HFFc6 (cell line): ENCODE data around the gene NUF2. TPM values are rescaled to one million over a fixed set of nuclear protein-coding genes. Genes with fewer than 3 reads are reported as not detected.
"Not testable (repeated sequence)": the region's sequence is repeated elsewhere in the genome, so short reads cannot be mapped to it uniquely, and the experiment has no call there.

ENCODE experiments used
- DNase-seq: peaks from one replicate; pipeline ENCODE4 v3.0.0-alpha.2; 2018
- H3K27ac Mint-ChIP-seq: 2 replicates; pipeline ENCODE4 v1.8.0; 2020; ENCODE audit warnings: mild to moderate bottlenecking, mixed read lengths
- H3K27me3 Mint-ChIP-seq: 2 replicates; pipeline ENCODE4 v1.8.0; 2021; ENCODE audit warnings: mild to moderate bottlenecking, moderate library complexity, mixed read lengths; ENCODE audit not compliant: insufficient read depth
- H3K36me3 Mint-ChIP-seq: 2 replicates; pipeline ENCODE4 v1.8.0; 2021; ENCODE audit warnings: low read depth, mixed read lengths
- H3K4me1 Mint-ChIP-seq: 2 replicates; pipeline ENCODE4 v1.8.0; 2020; ENCODE audit warnings: low read depth, mixed read lengths
- H3K4me3 Mint-ChIP-seq: 2 replicates; pipeline ENCODE4 v1.8.0; 2020; ENCODE audit warnings: mild to moderate bottlenecking, moderate library complexity, mixed read lengths
- H3K9me3 Mint-ChIP-seq: 2 replicates; pipeline ENCODE4 v1.8.0; 2020; ENCODE audit warnings: mild to moderate bottlenecking, mixed read lengths
- total RNA-seq, 6 experiments: library from RNA; stranded (reverse); fragmentation: NEBNext Ultra II Directional; extraction: Animal tissue kit (Norgen Biotek cat#: 25700); gene quantifications; 2 replicates in 1 of 6; 3 replicates in 5 of 6; pipeline ENCODE4 v1.2.3, GENCODE V29; 2021
- TF ChIP-seq, protein P1 (sequence below): fragments of 200-600 bp; sonication (generic); IDR thresholded peaks from 2 replicates; pipeline ENCODE4 v1.5.0; 2021; ENCODE audit warnings: antibody characterized with exemption, mild to moderate bottlenecking

Gene NUF2
- total RNA-seq, 6 experiments from 2014 or later: 9.8 to 25.7 (median 23.8) TPM

DNA sequence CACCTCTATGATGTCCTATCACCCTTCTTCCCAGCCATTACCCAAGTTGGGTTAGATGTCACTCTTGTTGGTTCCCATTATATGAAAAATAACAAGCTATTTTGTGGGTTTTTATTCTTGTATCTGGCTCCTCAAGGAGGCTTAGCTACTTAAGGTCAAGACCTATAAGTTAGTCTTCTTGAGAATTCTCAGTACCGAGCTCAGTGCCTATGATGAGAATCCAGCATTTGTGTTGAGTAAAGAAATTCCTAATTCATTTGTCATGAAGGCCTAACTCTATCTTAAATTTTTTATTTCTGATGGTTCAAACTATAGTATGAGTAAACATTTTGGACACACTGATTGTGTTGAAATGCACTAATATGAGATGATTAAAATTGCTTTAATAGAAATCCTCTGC, 15.9 kb downstream of the NUF2 start:
- Mint-ChIP-seq H3K4me1 (peaks cover 13% of the 10 kb centered on the region), H3K9me3 (peaks cover 6% of the 10 kb centered on the region; the same call in 1 of the 2 replicates), H3K27ac (peak overlapping the region; percentile 53; the same call in 1 of the 2 replicates), H3K27me3 (no peaks in the 10 kb centered on the region), H3K36me3 (peaks cover 30% of the 10 kb centered on the region), H3K4me3 (no peak overlapping the region)
- DNase-seq: peak; percentile 33
- TF ChIP-seq, protein P1, sequence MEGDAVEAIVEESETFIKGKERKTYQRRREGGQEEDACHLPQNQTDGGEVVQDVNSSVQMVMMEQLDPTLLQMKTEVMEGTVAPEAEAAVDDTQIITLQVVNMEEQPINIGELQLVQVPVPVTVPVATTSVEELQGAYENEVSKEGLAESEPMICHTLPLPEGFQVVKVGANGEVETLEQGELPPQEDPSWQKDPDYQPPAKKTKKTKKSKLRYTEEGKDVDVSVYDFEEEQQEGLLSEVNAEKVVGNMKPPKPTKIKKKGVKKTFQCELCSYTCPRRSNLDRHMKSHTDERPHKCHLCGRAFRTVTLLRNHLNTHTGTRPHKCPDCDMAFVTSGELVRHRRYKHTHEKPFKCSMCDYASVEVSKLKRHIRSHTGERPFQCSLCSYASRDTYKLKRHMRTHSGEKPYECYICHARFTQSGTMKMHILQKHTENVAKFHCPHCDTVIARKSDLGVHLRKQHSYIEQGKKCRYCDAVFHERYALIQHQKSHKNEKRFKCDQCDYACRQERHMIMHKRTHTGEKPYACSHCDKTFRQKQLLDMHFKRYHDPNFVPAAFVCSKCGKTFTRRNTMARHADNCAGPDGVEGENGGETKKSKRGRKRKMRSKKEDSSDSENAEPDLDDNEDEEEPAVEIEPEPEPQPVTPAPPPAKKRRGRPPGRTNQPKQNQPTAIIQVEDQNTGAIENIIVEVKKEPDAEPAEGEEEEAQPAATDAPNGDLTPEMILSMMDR: no peak

DNA sequence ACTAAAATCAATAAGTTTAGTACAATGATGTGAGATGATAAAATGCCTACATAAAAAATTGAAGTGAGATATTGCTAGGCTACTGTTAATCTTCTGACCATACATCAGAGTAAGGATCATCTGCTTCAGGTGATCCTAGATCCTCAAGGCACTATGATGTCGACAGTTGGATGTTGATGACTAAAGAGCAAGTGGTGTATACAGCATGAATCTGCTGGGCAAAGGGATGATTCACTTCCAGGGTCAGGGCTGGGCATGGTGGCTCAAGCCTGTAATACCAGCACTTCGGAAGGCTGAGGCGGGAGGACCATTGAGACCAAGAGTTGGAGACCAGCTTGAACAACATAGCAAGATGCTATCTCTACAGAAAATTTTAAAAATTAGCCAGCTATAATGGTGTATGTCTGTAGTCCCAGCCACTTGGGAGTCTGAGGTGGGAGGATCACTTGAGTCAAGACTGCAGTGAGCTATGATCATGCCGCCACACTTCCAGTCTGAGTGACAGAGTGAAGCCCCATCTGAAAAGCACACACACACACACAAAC, 24.6 kb downstream of the NUF2 start:
- H3K9me3 Mint-ChIP-seq: no peaks in the 10 kb centered on the region
- H3K27ac Mint-ChIP-seq: peak overlapping the region; percentile 59; the same call in 1 of the 2 replicates
- TF ChIP-seq, protein P1: no peak
- peaks cover 6% of the 10 kb centered on the region; the same call in 1 of the 2 replicates for H3K4me1 Mint-ChIP-seq
- no peak overlapping the region for H3K4me3 Mint-ChIP-seq
- no peaks in the 10 kb centered on the region; the same call in 1 of the 2 replicates for H3K27me3 Mint-ChIP-seq
- H3K36me3 Mint-ChIP-seq: peaks cover 24% of the 10 kb centered on the region; the same call in 1 of the 2 replicates
- DNase-seq: no peak

DNA sequence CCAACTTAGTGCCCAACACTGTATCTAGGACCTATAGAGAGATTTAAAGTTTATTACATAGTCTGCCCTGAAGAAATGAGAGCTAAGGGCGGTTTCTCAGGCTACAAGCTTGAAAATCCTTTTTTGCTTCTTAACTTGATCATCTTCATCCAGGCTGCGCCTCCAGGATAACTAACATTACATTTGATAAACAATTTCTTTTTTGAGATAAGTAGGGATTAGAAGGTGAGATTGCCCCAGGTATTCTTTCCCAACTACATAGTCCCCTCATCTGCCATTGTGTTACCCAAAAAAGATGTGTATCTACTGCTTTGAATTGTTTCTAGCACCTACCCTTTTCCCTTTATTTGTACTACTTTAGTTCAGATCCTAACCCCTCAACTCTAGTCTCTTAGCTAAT, 25.4 kb downstream of the NUF2 start:
- TF ChIP-seq, protein P1: no peak
- Mint-ChIP-seq H3K27me3 (no peaks in the 10 kb centered on the region; the same call in 1 of the 2 replicates), H3K4me1 (peaks cover 6% of the 10 kb centered on the region; the same call in 1 of the 2 replicates), H3K4me3 (no peak overlapping the region), H3K27ac (no peak overlapping the region), H3K36me3 (peaks cover 28% of the 10 kb centered on the region; the same call in 1 of the 2 replicates), H3K9me3 (no peaks in the 10 kb centered on the region)
- no peak for DNase-seq

DNA sequence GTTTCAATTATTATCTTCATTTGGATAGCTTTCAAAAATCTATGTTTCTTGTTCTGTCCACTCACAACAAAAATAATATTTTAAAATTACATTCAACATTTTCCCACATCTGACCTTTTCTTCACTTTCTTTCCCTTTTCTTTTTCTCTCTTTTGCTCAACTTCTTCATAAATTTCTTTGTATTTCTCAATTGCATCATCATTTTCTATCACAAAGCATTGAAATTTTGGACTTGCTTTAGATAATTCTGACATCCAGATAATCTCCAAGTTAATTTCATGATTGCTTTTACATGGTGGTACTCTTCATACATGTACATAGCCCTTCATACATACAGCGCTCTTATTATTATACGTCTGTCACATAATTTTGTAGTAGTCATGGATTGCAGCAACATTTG, 30.2 kb downstream of the NUF2 start:
- DNase-seq: no peak
- Mint-ChIP-seq H3K4me1 (no peaks in the 10 kb centered on the region), H3K9me3 (no peaks in the 10 kb centered on the region), H3K36me3 (peaks cover 16% of the 10 kb centered on the region; the same call in 1 of the 2 replicates), H3K27ac (no peak overlapping the region), H3K27me3 (no peaks in the 10 kb centered on the region), H3K4me3 (no peak overlapping the region)
- TF ChIP-seq, protein P1: no peak

DNA sequence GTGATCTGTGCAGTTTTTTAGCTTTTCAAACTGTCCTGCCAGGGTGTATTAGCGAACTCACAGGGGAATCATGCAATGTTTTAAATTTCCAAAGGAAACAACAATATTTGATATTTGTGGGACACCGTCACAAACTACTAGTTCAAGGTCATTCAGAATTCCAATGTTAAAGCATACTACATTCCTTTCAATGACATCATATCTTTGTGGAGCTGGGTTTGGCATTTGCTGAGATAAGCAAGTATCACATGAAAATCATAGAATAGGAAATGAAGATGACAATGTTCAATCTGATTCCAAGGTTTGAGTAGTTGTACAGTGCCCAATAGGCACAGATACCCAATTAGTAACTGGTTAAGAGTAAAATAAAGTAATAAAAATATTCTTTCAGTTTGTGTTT, 35.6 kb downstream of the NUF2 start:
- no peaks in the 10 kb centered on the region for H3K36me3 Mint-ChIP-seq
- no peaks in the 10 kb centered on the region for H3K9me3 Mint-ChIP-seq
- TF ChIP-seq, protein P1: no peak
- no peak overlapping the region for H3K27ac Mint-ChIP-seq
- H3K27me3 Mint-ChIP-seq: peaks cover 2% of the 10 kb centered on the region; the same call in 1 of the 2 replicates
- DNase-seq: no peak
- no peaks in the 10 kb centered on the region for H3K4me1 Mint-ChIP-seq
- no peak overlapping the region for H3K4me3 Mint-ChIP-seq

DNA sequence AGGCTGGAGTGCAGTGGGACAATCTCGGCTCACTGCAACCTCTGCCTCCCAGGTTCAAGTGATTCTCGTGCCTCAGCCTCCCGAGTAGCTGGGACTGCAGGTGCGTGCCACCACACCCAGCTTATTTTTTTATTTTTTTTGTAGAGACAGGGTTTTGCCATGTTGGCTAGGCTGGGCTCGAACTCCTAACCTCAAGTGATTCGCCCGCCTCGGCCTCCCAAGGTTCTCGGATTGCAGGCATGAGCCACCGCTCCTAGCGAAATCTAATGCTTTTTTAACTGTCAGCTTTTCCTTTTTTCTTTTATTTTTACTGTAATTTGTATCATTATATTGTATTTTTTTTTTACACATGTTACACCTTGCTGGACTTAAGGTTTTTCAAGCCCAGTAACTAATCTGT, 36.4 kb downstream of the NUF2 start:
- not testable (repeated sequence) for H3K27me3 Mint-ChIP-seq

More for the DNA sequence above, 36.4 kb downstream of the NUF2 start:
- not testable (repeated sequence) for DNase-seq, H3K9me3 Mint-ChIP-seq, H3K27ac Mint-ChIP-seq, H3K36me3 Mint-ChIP-seq, H3K4me3 Mint-ChIP-seq, H3K4me1 Mint-ChIP-seq
